ENCODE results near the gene OR8A1. TPM values are rescaled to one million over a fixed set of nuclear protein-coding genes. Genes with fewer than 3 reads are reported as not detected.

OR8A1 gene
- total and polyA plus RNA-seq, 4 experiments from 2014 or later, result not detected

DNA sequence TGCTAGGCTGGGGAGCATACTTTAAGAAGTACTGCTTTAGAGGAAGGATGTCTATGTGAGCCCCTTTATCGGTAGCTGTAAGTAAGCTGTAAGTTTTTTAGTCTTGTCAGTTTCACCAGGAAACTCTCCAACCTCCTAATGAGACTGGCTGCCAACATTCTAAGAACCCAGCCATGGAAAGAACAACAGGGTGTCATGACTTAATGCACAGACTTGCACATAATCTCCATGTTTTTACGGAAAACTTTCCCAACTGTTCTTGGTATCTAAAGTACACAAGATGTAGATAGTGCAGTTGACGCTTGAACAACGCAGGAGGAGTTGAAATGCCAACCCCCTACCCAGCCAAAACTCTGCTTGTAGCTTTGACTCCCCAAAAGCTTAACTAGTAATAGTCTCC, 9.0 kb downstream of the OR8A1 start:
- H3K27ac ChIP-seq (ENCODE audit: low read depth, low read length), result no peak overlapping the region
- Mint-ChIP-seq H3K9me3 (no peaks in the 10 kb centered on the region), H3K4me3 (no peak overlapping the region), H3K4me1 (no peaks in the 10 kb centered on the region), H3K36me3 (no peaks in the 10 kb centered on the region), H3K27ac (no peak overlapping the region), H3K27me3 (peaks cover 7 to 9% of the 10 kb centered on the region in 2 donors)
- no peak overlapping the region for H3K4me3 ChIP-seq (ENCODE audit: low read length in 2 of 2)
- H3K27me3 ChIP-seq (ENCODE audit: insufficient read depth, low read length), result no peaks in the 10 kb centered on the region
- no peaks in the 10 kb centered on the region for H3K36me3 ChIP-seq (ENCODE audit: insufficient read depth, low read length)
- DNase-seq, result no peak
- ChIA-PET CTCF (ENCODE audit: partially characterized antibody) (no interaction called here), POLR2A (ENCODE audit: partially characterized antibody) (no interaction called here)
- intact Hi-C loops (cut with micrococcal nuclease), result no loop called here
- H3K4me1 ChIP-seq (ENCODE audit: insufficient read depth, low read length), result no peaks in the 10 kb centered on the region
- H3K9me3 ChIP-seq (ENCODE audit: control insufficient read depth in 1 of 2, low read length in 2 of 2), result no peaks in the 10 kb centered on the region

DNA sequence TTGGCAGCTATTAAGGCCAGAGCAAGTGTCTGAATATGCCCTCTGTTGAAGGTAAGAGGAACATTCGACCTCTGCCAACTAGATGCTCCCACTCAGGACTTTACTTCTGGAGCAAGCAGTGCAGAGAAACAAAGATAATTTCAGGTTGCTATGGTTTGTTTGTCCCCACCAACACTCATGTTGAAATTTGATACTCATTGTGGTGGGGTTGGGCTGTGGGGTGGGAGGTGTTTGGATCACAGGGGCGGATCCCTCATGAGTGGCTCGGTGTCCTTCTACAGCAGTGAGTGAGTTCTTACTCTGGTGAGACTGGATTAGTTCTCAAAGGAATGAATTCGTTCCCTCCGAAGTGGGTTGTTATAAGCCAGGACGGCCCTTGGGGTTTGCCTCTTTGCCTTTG, 12.0 kb downstream of the OR8A1 start:
- no peaks in the 10 kb centered on the region for H3K36me3 Mint-ChIP-seq
- no peak overlapping the region for H3K27ac ChIP-seq (ENCODE audit: low read depth, low read length)
- no peaks in the 10 kb centered on the region for H3K27me3 ChIP-seq (ENCODE audit: insufficient read depth, low read length)
- H3K4me3 ChIP-seq (ENCODE audit: low read length in 2 of 2), result no peak overlapping the region
- ChIA-PET CTCF (ENCODE audit: partially characterized antibody) (no interaction called here), POLR2A (ENCODE audit: partially characterized antibody) (no interaction called here)
- H3K4me1 Mint-ChIP-seq, result no peaks in the 10 kb centered on the region
- no peak for DNase-seq
- H3K36me3 ChIP-seq (ENCODE audit: insufficient read depth, low read length), result no peaks in the 10 kb centered on the region
- no peaks in the 10 kb centered on the region for H3K4me1 ChIP-seq (ENCODE audit: insufficient read depth, low read length)
- no peaks in the 10 kb centered on the region for H3K9me3 ChIP-seq (ENCODE audit: control insufficient read depth in 1 of 2, low read length in 2 of 2)
- no peak overlapping the region for H3K27ac Mint-ChIP-seq
- intact Hi-C loops (cut with micrococcal nuclease), result no loop called here
- H3K27me3 Mint-ChIP-seq, result peaks cover 5 to 6% of the 10 kb centered on the region in 2 donors
- H3K9me3 Mint-ChIP-seq, result no peaks in the 10 kb centered on the region
- no peak overlapping the region for H3K4me3 Mint-ChIP-seq

- H3K4me1 Mint-ChIP-seq, result no peaks in the 10 kb centered on the region
- ChIA-PET CTCF (ENCODE audit: partially characterized antibody) (no interaction called here), POLR2A (ENCODE audit: partially characterized antibody) (no interaction called here)
- no peak overlapping the region for H3K4me3 ChIP-seq (ENCODE audit: low read length in 2 of 2)
- no peak overlapping the region for H3K4me3 Mint-ChIP-seq
- no peak overlapping the region for H3K27ac ChIP-seq (ENCODE audit: low read depth, low read length)
- peaks cover 12% of the 10 kb centered on the region in 2 donors for H3K27me3 Mint-ChIP-seq
- H3K27ac Mint-ChIP-seq, result no peak overlapping the region
- H3K4me1 ChIP-seq (ENCODE audit: insufficient read depth, low read length), result no peaks in the 10 kb centered on the region
- H3K9me3 ChIP-seq (ENCODE audit: control insufficient read depth in 1 of 2, low read length in 2 of 2), result no peaks in the 10 kb centered on the region
- no peaks in the 10 kb centered on the region for H3K36me3 Mint-ChIP-seq
- intact Hi-C loops (cut with micrococcal nuclease), result no loop called here
- no peak for DNase-seq
- H3K9me3 Mint-ChIP-seq, result no peaks in the 10 kb centered on the region
- H3K36me3 ChIP-seq (ENCODE audit: insufficient read depth, low read length), result no peaks in the 10 kb centered on the region
- H3K27me3 ChIP-seq (ENCODE audit: insufficient read depth, low read length), result no peaks in the 10 kb centered on the region
Measured at GRCh38 chr11:124582565-124582964, 12.8 kb downstream of the OR8A1 start.

GRCh38 chr11:124583781-124584180, 14.0 kb downstream of the OR8A1 start:
- no peak overlapping the region for H3K4me3 Mint-ChIP-seq
- peaks cover 14 to 16% of the 10 kb centered on the region in 2 donors for H3K27me3 Mint-ChIP-seq
- no peak for DNase-seq
- intact Hi-C loops (cut with micrococcal nuclease), result no loop called here
- ChIA-PET CTCF (ENCODE audit: partially characterized antibody) (interaction anchor here (0.9 to 2.3 kb wide), 5 partner anchors 11 to 1472 kb away, joined by 3 to 8 read pairs (median 3); partner anchors contain the start of gene PANX3), POLR2A (ENCODE audit: partially characterized antibody) (no interaction called here)
- H3K36me3 ChIP-seq (ENCODE audit: insufficient read depth, low read length), result no peaks in the 10 kb centered on the region
- no peaks in the 10 kb centered on the region for H3K4me1 ChIP-seq (ENCODE audit: insufficient read depth, low read length)
- no peak overlapping the region for H3K27ac ChIP-seq (ENCODE audit: low read depth, low read length)
- H3K9me3 Mint-ChIP-seq, result no peaks in the 10 kb centered on the region
- no peak overlapping the region for H3K27ac Mint-ChIP-seq
- no peaks in the 10 kb centered on the region for H3K36me3 Mint-ChIP-seq
- no peaks in the 10 kb centered on the region for H3K4me1 Mint-ChIP-seq
- H3K4me3 ChIP-seq (ENCODE audit: low read length in 2 of 2), result no peak overlapping the region
- H3K27me3 ChIP-seq (ENCODE audit: insufficient read depth, low read length), result no peaks in the 10 kb centered on the region
- H3K9me3 ChIP-seq (ENCODE audit: control insufficient read depth in 1 of 2, low read length in 2 of 2), result no peaks in the 10 kb centered on the region

DNA sequence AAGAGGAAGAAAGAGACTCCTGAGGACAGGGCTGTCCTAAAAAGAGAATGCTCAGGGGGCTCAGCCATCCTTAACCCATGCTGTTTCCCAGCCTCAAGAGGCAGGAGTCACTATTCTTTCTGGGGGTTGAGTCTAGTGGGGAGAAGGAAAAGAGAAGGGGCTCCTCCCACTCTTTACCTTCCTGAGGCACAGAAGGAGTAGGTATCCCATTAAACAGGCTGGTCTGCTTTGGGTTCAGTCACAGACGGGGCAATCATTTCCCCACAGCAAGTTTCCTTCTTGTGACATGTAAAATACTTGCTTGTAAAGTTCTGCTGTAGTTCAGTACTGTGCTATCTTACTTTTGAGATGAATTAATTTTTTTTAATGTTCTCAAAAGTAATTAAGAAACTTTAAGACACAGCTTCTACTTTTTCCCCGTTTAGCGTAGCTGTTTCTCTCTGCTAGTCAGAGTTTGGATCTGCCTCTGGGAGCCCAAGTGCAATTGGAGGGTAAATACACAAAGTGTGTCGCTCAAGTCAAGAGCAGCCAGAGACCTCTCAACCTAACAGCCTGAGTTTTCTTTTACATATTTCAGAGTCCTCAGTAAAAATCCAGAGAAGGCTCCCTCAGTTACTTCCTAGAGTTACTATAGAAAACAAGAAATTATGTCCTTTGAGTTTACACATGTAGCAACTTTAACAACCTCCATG, 15.0 kb downstream of the OR8A1 start:
- no peaks in the 10 kb centered on the region for H3K9me3 ChIP-seq (ENCODE audit: control insufficient read depth in 1 of 2, low read length in 2 of 2)
- ChIA-PET CTCF (ENCODE audit: partially characterized antibody) (interaction anchor here (0.6 to 2.3 kb wide), 9 partner anchors 8 to 516 kb away, joined by 3 to 20 read pairs (median 5); partner anchors contain the start of gene PANX3), POLR2A (ENCODE audit: partially characterized antibody) (no interaction called here)
- H3K4me3 ChIP-seq (ENCODE audit: low read length in 2 of 2), result no peak overlapping the region
- no peaks in the 10 kb centered on the region for H3K36me3 ChIP-seq (ENCODE audit: insufficient read depth, low read length)
- no peak for DNase-seq
- Mint-ChIP-seq H3K4me3 (no peak overlapping the region), H3K4me1 (no peaks in the 10 kb centered on the region), H3K9me3 (no peaks in the 10 kb centered on the region), H3K36me3 (no peaks in the 10 kb centered on the region), H3K27ac (no peak overlapping the region), H3K27me3 (peaks cover 14% of the 10 kb centered on the region in 2 donors)
- intact Hi-C loops (cut with micrococcal nuclease), result no loop called here
- no peak overlapping the region for H3K27ac ChIP-seq (ENCODE audit: low read depth, low read length)
- H3K27me3 ChIP-seq (ENCODE audit: insufficient read depth, low read length), result no peaks in the 10 kb centered on the region
- no peaks in the 10 kb centered on the region for H3K4me1 ChIP-seq (ENCODE audit: insufficient read depth, low read length)

GRCh38 chr11:124586238-124586860, 16.6 kb downstream of the OR8A1 start:
- no peak overlapping the region for H3K27ac Mint-ChIP-seq
- Histone ChIP-seq H3K4me3 (ENCODE audit: low read length in 2 of 2) (no peak overlapping the region), H3K27ac (ENCODE audit: low read depth, low read length) (no peak overlapping the region), H3K36me3 (ENCODE audit: insufficient read depth, low read length) (no peaks in the 10 kb centered on the region), H3K4me1 (ENCODE audit: insufficient read depth, low read length) (no peaks in the 10 kb centered on the region), H3K27me3 (ENCODE audit: insufficient read depth, low read length) (no peaks in the 10 kb centered on the region), H3K9me3 (ENCODE audit: control insufficient read depth in 1 of 2, low read length in 2 of 2) (no peaks in the 10 kb centered on the region)
- POLR2A ChIA-PET (ENCODE audit: partially characterized antibody), result no interaction called here
- H3K4me3 Mint-ChIP-seq, result no peak overlapping the region
- H3K4me1 Mint-ChIP-seq, result no peaks in the 10 kb centered on the region
- H3K27me3 Mint-ChIP-seq, result peaks cover 14 to 16% of the 10 kb centered on the region in 2 donors
- intact Hi-C loops (cut with micrococcal nuclease), result loop anchor here (1.0 kb wide), 1 partner anchor 171 kb away; no protein-coding TSS in a partner anchor
- H3K9me3 Mint-ChIP-seq, result no peaks in the 10 kb centered on the region
- DNase-seq, result peak in 4 of 5 donors; percentile 8 to 22 (median 16)
- no peaks in the 10 kb centered on the region for H3K36me3 Mint-ChIP-seq
- CTCF ChIA-PET (ENCODE audit: partially characterized antibody), result interaction anchor here (0.6 to 2.3 kb wide), 7 partner anchors 10 to 518 kb away, joined by 3 to 20 read pairs (median 5); partner anchors contain the start of gene PANX3

DNA sequence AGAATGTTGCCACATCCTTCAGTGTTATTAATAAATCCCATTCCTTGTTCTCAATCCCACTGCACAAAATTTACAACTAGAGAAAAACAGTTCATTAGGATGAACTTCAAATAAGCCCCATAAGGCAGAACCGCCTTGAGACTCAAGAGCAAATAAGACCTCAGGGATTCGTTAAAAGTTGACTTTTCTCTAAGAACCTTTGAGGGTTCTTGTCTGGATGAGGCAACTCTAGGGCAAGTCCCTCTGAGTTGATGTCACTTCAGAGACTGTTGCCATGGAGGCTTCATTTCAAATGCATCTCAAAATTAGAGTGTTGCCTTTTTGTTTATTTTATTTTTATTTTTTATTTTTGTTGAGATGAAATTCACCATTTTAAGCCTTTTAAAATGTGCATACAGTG, 21.6 kb downstream of the OR8A1 start:
- Mint-ChIP-seq H3K27me3 (peaks cover 12 to 18% of the 10 kb centered on the region in 2 donors), H3K9me3 (no peaks in the 10 kb centered on the region), H3K36me3 (no peaks in the 10 kb centered on the region), H3K27ac (no peak overlapping the region), H3K4me1 (no peaks in the 10 kb centered on the region), H3K4me3 (no peak overlapping the region)
- Histone ChIP-seq H3K27ac (ENCODE audit: low read depth, low read length) (no peak overlapping the region), H3K4me1 (ENCODE audit: insufficient read depth, low read length) (no peaks in the 10 kb centered on the region), H3K4me3 (ENCODE audit: low read length in 2 of 2) (no peak overlapping the region), H3K27me3 (ENCODE audit: insufficient read depth, low read length) (no peaks in the 10 kb centered on the region), H3K36me3 (ENCODE audit: insufficient read depth, low read length) (no peaks in the 10 kb centered on the region), H3K9me3 (ENCODE audit: control insufficient read depth in 1 of 2, low read length in 2 of 2) (no peaks in the 10 kb centered on the region)
- intact Hi-C loops (cut with micrococcal nuclease), result no loop called here
- ChIA-PET POLR2A (ENCODE audit: partially characterized antibody) (no interaction called here), CTCF (ENCODE audit: partially characterized antibody) (no interaction called here)
- no peak for DNase-seq

Data from CD4-positive, alpha-beta memory T cell (primary cell).